ENCODE data around the gene DOCK11. TPM values are rescaled to one million over a fixed set of nuclear protein-coding genes. Genes with fewer than 3 reads are reported as not detected.

The DOCK11 gene
- total and polyA plus RNA-seq, 9 of the 15 experiments (the other 6 are each of a cell fraction or from before 2014, with no cell fraction given), result 41.8 to 77.8 (median 50.9) TPM

- Histone ChIP-seq H3K4me3 (no peak overlapping the region), H3K79me2 (ENCODE audit: control insufficient read depth, insufficient read depth, low read length) (no peaks in the 10 kb centered on the region), H3K4me1 (replicated peaks in 1 of 2; ENCODE audit: control insufficient read depth in 2 of 2, insufficient read depth in 2 of 2, low read length in 2 of 2) (no peaks in the 10 kb centered on the region), H3K9ac (ENCODE audit: insufficient read depth in 1 of 2, low read depth in 2 of 2, low read length in 2 of 2) (no peak overlapping the region), H3K9me1 (ENCODE audit: control insufficient read depth, insufficient read depth, low read length) (no peaks in the 10 kb centered on the region), H3K27me3 (ENCODE audit: control insufficient read depth in 2 of 2, insufficient read depth in 2 of 2, low read length in 2 of 2) (no peaks in the 10 kb centered on the region), H2AFZ (ENCODE audit: low read depth, low read length) (no peak overlapping the region), H3K4me2 (ENCODE audit: insufficient read depth, low read length) (no peak overlapping the region), H3K27ac (ENCODE audit: extremely low read depth, low read depth, low read length) (no peak overlapping the region), H3K36me3 (ENCODE audit: control insufficient read depth, insufficient read depth, low read length) (peaks cover 78% of the 10 kb centered on the region), H3K9me3 (replicated peaks; ENCODE audit: control insufficient read depth, insufficient read depth, low read depth, low read length) (no peaks in the 10 kb centered on the region), H4K20me1 (replicated peaks; ENCODE audit: control insufficient read depth, insufficient read depth, low read length) (no peaks in the 10 kb centered on the region)
- DNase-seq (ENCODE audit: extremely low read depth in 1 of 4, low spot score in 3 of 4) (no peak), ATAC-seq (no peak), FAIRE-seq (no peak)
- in situ Hi-C loops (cut with MboI) (no loop called here), intact Hi-C loops (cut with micrococcal nuclease) (no loop called here)
- ChIA-PET POLR2A (interaction anchor here (1.3 kb wide), 1 partner anchor 14 kb away, joined by 3 read pairs; no protein-coding TSS in a partner anchor), CTCF (ENCODE audit: low intra/inter-chr PET ratio) (interaction anchor here (1.5 kb wide), 1 partner anchor 136 kb away, joined by 5 read pairs; no protein-coding TSS in a partner anchor)
- TF ChIP-seq E2F6 (IDR thresholded peaks at IDR 0.05; ENCODE audit: borderline replicate concordance in 1 of 2, extremely low read depth in 1 of 2, insufficient read depth in 1 of 2, insufficient read length in 1 of 2, low read depth in 1 of 2, low read length in 1 of 2, poor library complexity in 1 of 2, severe bottlenecking in 1 of 2) (no peak), HDAC3 (IDR thresholded peaks at IDR 0.05; ENCODE audit: borderline replicate concordance, partially characterized antibody) (no peak), PRPF4 (IDR thresholded peaks at IDR 0.05; ENCODE audit: insufficient read depth, low read depth, low read length, poor library complexity, severe bottlenecking) (no peak)
- BruUV-seq (replicated peaks), result no TSS peak
Observed at GRCh38 chrX:118596390-118596789, 100.8 kb downstream of the DOCK11 start.
